K562 (cell line): ENCODE measurements around the gene PDE4D. TPM values are rescaled to one million over a fixed set of nuclear protein-coding genes. Genes with fewer than 3 reads are reported as not detected.

Source experiments
- BMI1 ChIP-seq: fragments of 150-350 bp; IDR thresholded peaks from 2 replicates; pipeline ENCODE4 v1.6.1; 2014; ENCODE audit warnings: low read length
- DMBX1 ChIP-seq: fragments of 250-450 bp; sonication (Bioruptor Pico); IDR thresholded peaks from 2 replicates; pipeline ENCODE4 v1.8.0; 2022; ENCODE audit warnings: inconsistent platforms, mild to moderate bottlenecking, moderate library complexity, borderline replicate concordance
- MBD2 ChIP-seq: sonication (generic); IDR thresholded peaks from 2 replicates; pipeline ENCODE4 v1.6.1; 2016; ENCODE audit warnings: low read depth, borderline replicate concordance
- ZNF318 ChIP-seq, 2 experiments: fragments of 450-650 bp; IDR thresholded peaks; 2 replicates each; pipeline ENCODE4 v1.6.1; 2016; ENCODE audit warnings: mild to moderate bottlenecking in 2 of 2, borderline replicate concordance in 1 of 2, low read depth in 1 of 2, moderate library complexity in 1 of 2
- ZNF780A ChIP-seq: fragments of 250-450 bp; sonication (Bioruptor Pico); IDR thresholded peaks from 2 replicates; pipeline ENCODE4 v1.5.0; 2021; ENCODE audit warnings: mild to moderate bottlenecking
- polyA plus RNA-seq, 8 experiments: library from polyadenylated mRNA; depleted of rRNA in 4 of 8; stranded (reverse) in 5 of 8; unstranded in 3 of 8; fragments of >200 nt; fragmentation: Nextera tagmentation in 2 of 8; fragmentation: Illumina TruSeq in 1 of 8; extraction: Ambion mirVana in 2 of 8; extraction: Trizol in 1 of 8; gene quantifications; 2 replicates each; pipeline versions ENCODE4 v1.2.1 to v1.2.3, GENCODE V29; 2011 to 2014; ENCODE audit warnings: inconsistent platforms in 1 of 8, missing spikeins in 1 of 8
- total RNA-seq, 7 experiments: library from RNA; depleted of rRNA in 6 of 7; stranded (reverse); fragments of >200 nt in 6 of 7; fragmentation: Illumina TruSeq in 2 of 7; extraction: Trizol in 2 of 7; gene quantifications; 2 replicates each; pipeline versions ENCODE4 v1.2.1 to v1.2.3, GENCODE V29; 2011 to 2021; ENCODE audit warnings: low replicate concordance in 1 of 7
- TF ChIP-seq, protein P1 (sequence below), 2 experiments: fragments of 450-650 bp; conservative IDR thresholded peaks; 2 replicates each; pipeline ENCODE4 v1.6.1; 2017; ENCODE audit warnings: mild to moderate bottlenecking in 2 of 2, moderate library complexity in 2 of 2
- TF ChIP-seq, protein P2 (sequence below): fragments of 250-450 bp; sonication (Bioruptor Pico); IDR thresholded peaks from 2 replicates; pipeline ENCODE4 v1.8.0; 2022; ENCODE audit warnings: inconsistent platforms, mild to moderate bottlenecking, moderate library complexity, borderline replicate concordance

PDE4D gene
- total and polyA plus RNA-seq, 9 of the 15 experiments (the other 6 are each of a cell fraction or from before 2014, with no cell fraction given): 0.04 to 0.46 (median 0.13) TPM

- TF ChIP-seq ZNF318 (IDR thresholded peaks at IDR 0.05; ENCODE audit: borderline replicate concordance in 1 of 2, low read depth in 1 of 2): no peak
- no peak for TF ChIP-seq DMBX1 (CRISPR knock-in tag)
- TF ChIP-seq ZNF780A (CRISPR knock-in tag): no peak
- no peak for TF ChIP-seq MBD2
- TF ChIP-seq BMI1: no peak
- TF ChIP-seq, protein P1, sequence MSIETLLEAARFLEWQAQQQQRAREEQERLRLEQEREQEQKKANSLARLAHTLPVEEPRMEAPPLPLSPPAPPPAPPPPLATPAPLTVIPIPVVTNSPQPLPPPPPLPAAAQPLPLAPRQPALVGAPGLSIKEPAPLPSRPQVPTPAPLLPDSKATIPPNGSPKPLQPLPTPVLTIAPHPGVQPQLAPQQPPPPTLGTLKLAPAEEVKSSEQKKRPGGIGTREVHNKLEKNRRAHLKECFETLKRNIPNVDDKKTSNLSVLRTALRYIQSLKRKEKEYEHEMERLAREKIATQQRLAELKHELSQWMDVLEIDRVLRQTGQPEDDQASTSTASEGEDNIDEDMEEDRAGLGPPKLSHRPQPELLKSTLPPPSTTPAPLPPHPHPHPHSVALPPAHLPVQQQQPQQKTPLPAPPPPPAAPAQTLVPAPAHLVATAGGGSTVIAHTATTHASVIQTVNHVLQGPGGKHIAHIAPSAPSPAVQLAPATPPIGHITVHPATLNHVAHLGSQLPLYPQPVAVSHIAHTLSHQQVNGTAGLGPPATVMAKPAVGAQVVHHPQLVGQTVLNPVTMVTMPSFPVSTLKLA (conservative IDR thresholded peaks at IDR 0.05): no peak
- TF ChIP-seq, protein P2, sequence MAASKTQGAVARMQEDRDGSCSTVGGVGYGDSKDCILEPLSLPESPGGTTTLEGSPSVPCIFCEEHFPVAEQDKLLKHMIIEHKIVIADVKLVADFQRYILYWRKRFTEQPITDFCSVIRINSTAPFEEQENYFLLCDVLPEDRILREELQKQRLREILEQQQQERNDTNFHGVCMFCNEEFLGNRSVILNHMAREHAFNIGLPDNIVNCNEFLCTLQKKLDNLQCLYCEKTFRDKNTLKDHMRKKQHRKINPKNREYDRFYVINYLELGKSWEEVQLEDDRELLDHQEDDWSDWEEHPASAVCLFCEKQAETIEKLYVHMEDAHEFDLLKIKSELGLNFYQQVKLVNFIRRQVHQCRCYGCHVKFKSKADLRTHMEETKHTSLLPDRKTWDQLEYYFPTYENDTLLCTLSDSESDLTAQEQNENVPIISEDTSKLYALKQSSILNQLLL (CRISPR knock-in tag): no peak
Measured at GRCh38 chr5:59485107-59485506, 408.4 kb downstream of the PDE4D start (continued).
